Activated CD8-positive, alpha-beta T cell treated with anti-CD3 and anti-CD28 coated beads, Interleukin-2, amount 10 ng/mL, durations not matched to agents 7 days and 5 days (primary cell): ENCODE results near the gene ZNF761. TPM values are rescaled to one million over a fixed set of nuclear protein-coding genes. Genes with fewer than 3 reads are reported as not detected.
"Not testable (repeated sequence)": the region's sequence is repeated elsewhere in the genome, so short reads cannot be mapped to it uniquely, and the experiment has no call there.

ENCODE experiments used
- ATAC-seq: fragments of 150-1000 bp; cut with Tn5 transposase; one replicate; pipeline ENCODE4 v1.10.0; 2021; ENCODE audit warnings: moderate library complexity
- CTCF ChIA-PET: fragments of 350-600 bp; sonication (Branson Sonifier 250); formaldehyde crosslinking; loops from one replicate; lab custom pipeline; 2021; ENCODE audit warnings: antibody characterized with exemption; lab: Charles Lee
- POLR2A ChIA-PET: fragments of 350-600 bp; sonication (Branson Sonifier 250); formaldehyde crosslinking; loops from one replicate; lab custom pipeline; 2021; ENCODE audit warnings: antibody characterized with exemption; lab: Charles Lee
- DNase-seq: peaks from one replicate; pipeline ENCODE4 v3.0.0-alpha.2; 2020
- H3K27ac Mint-ChIP-seq: one replicate; pipeline ENCODE4 v1.8.0; 2021; ENCODE audit warnings: mild to moderate bottlenecking, mixed read lengths
- H3K27me3 Mint-ChIP-seq: one replicate; pipeline ENCODE4 v1.8.0; 2021; ENCODE audit warnings: low read depth, mixed read lengths
- H3K36me3 Mint-ChIP-seq: one replicate; pipeline ENCODE4 v1.8.0; 2021; ENCODE audit warnings: low read depth, mixed read lengths
- H3K4me1 Mint-ChIP-seq: one replicate; pipeline ENCODE4 v1.8.0; 2021; ENCODE audit warnings: low read depth, mixed read lengths
- H3K4me3 Mint-ChIP-seq: one replicate; pipeline ENCODE4 v1.8.0; 2021; ENCODE audit warnings: mild to moderate bottlenecking, mixed read lengths
- H3K9me3 Mint-ChIP-seq: one replicate; pipeline ENCODE4 v1.8.0; 2022; ENCODE audit warnings: mixed read lengths; ENCODE audit not compliant: insufficient read depth
- total RNA-seq, 2 experiments: library from RNA; stranded (reverse); gene quantifications; one replicate each; pipeline ENCODE4 v1.2.3, GENCODE V29; 2021

The ZNF761 gene
- total RNA-seq = 10 to 100 TPM; 13.8 to 14.8 TPM

- CTCF ChIA-PET = interaction anchor here (0.6 to 1.2 kb wide), 2 partner anchors 236 to 357 kb away, joined by 3 read pairs; no protein-coding TSS in a partner anchor
- POLR2A ChIA-PET = interaction anchor here (0.5 to 1.4 kb wide), 5 partner anchors 36 to 1935 kb away, joined by 3 to 5 read pairs (median 3); partner anchors contain the start of gene ZNF765
Observed at GRCh38 chr19:53431399-53432087, at the start of gene ZNF761. TSS of gene ZNF761 (plus strand) at chr19:53431984. CDS start at chr19:53447269, 15,285 bp downstream.

GRCh38 chr19:53388168-53388567 is 43.6 kb upstream of the ZNF761 start:
- H3K27ac Mint-ChIP-seq = no peak overlapping the region
- POLR2A ChIA-PET = no interaction called here
- no peaks in the 10 kb centered on the region for H3K4me1 Mint-ChIP-seq
- no peak overlapping the region for H3K4me3 Mint-ChIP-seq
- peaks cover 55% of the 10 kb centered on the region for H3K36me3 Mint-ChIP-seq
- ATAC-seq = no peak
- peaks cover 48% of the 10 kb centered on the region for H3K9me3 Mint-ChIP-seq
- H3K27me3 Mint-ChIP-seq = no peaks in the 10 kb centered on the region
- CTCF ChIA-PET = no interaction called here
- no peak for DNase-seq

More at GRCh38 chr19:53431399-53432087, at the start of gene ZNF761:
- H3K9me3 Mint-ChIP-seq = peaks cover 24% of the 10 kb centered on the region
- H3K4me1 Mint-ChIP-seq = peaks cover 25% of the 10 kb centered on the region
- peaks cover 41% of the 10 kb centered on the region for H3K36me3 Mint-ChIP-seq
- H3K27ac Mint-ChIP-seq = peak within 1 kb of the TSS; percentile 92
- peak within 1 kb of the TSS; percentile 90 for H3K4me3 Mint-ChIP-seq
- ATAC-seq (peak; percentile 99), DNase-seq (peak; percentile 97)
- H3K27me3 Mint-ChIP-seq = no peaks in the 10 kb centered on the region

DNA sequence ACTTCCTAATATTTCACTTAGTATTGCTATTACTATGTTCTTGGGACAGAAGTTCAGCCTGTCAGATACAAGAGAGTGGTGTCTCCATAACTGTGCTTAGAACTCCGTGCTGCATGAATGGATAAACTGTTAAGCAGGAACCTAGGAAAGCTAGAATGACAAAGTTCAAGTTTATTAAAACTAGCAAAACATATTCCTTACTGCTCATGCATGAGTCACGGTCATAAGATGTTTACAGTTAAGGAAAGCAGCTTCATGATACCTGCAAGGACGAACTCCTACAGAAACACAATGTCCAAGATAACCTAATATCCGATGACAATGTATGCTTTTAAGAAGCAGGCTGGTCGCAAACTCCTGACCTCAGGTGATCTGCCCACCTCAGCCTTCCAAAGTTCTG is 42.9 kb upstream of the ZNF761 start:
- ChIA-PET CTCF (interaction anchor here (0.8 to 1.1 kb wide), 2 partner anchors 9 to 35 kb away, joined by 3 read pairs; no protein-coding TSS in a partner anchor), POLR2A (no interaction called here)
- Mint-ChIP-seq H3K4me1 (no peaks in the 10 kb centered on the region), H3K27me3 (no peaks in the 10 kb centered on the region), H3K36me3 (peaks cover 50% of the 10 kb centered on the region), H3K9me3 (peaks cover 50% of the 10 kb centered on the region), H3K27ac (no peak overlapping the region), H3K4me3 (no peak overlapping the region)
- DNase-seq (no peak), ATAC-seq (no peak)

DNA sequence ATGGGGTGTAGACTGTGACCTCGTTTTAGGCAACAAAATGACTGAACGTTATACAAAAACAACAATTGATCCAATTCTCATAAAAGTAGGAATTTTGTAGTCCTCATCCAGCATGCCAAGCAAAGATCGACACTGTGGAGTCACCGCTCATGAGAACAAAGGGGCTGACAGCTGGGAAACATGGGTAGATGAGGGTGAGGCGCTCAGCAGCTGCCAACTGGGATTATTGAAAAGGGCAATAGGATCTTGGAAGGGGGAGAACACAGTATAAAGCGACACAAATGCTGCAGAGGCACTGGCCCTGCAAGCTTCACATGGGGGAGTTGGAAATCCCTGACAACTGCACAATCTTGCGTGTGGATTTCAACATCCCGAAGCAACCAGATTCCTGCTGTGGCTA is 42.2 kb upstream of the ZNF761 start:
- ATAC-seq = no peak
- H3K9me3 Mint-ChIP-seq = peaks cover 46% of the 10 kb centered on the region
- no peak for DNase-seq
- peaks cover 1% of the 10 kb centered on the region for H3K4me1 Mint-ChIP-seq
- H3K36me3 Mint-ChIP-seq = peaks cover 47% of the 10 kb centered on the region
- H3K4me3 Mint-ChIP-seq = no peak overlapping the region
- no peak overlapping the region for H3K27ac Mint-ChIP-seq
- ChIA-PET POLR2A (no interaction called here), CTCF (interaction anchor here (0.8 to 1.1 kb wide), 2 partner anchors 10 to 35 kb away, joined by 3 read pairs; no protein-coding TSS in a partner anchor)
- no peaks in the 10 kb centered on the region for H3K27me3 Mint-ChIP-seq

- Mint-ChIP-seq H3K9me3 (peaks cover 42% of the 10 kb centered on the region), H3K4me3 (no peak overlapping the region), H3K4me1 (peaks cover 5% of the 10 kb centered on the region), H3K27me3 (no peaks in the 10 kb centered on the region), H3K27ac (no peak overlapping the region), H3K36me3 (peaks cover 43% of the 10 kb centered on the region)
- ChIA-PET CTCF (no interaction called here), POLR2A (no interaction called here)
- DNase-seq (no peak), ATAC-seq (no peak)
Observed at GRCh38 chr19:53389978-53390377, 41.8 kb upstream of the ZNF761 start.

DNA sequence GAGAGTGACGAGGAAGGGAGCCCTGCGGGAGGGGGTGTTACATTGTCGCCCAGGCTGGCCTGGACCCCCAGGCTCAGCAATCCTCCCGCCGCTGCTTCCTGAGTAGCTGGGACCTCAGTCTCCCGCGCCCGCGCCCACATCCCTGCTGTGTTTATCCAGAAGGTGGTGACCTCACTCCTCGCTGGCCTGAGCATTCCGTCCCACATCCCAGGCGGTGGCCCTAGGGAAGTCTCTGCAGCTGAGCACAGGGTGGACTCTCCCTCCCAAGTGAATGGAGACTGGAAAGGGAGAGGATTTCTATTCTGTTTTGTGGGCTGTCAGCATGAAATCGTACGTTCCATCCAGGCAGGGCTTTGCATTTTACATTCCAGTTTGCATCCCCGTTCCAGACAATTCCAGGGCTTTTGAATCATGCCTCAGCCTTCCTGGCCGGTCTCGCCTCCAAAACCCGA is 37.2 kb upstream of the ZNF761 start:
- no peaks in the 10 kb centered on the region for H3K27me3 Mint-ChIP-seq
- H3K4me3 Mint-ChIP-seq = peak overlapping the region; percentile 96
- peaks cover 47% of the 10 kb centered on the region for H3K36me3 Mint-ChIP-seq
- peaks cover 16% of the 10 kb centered on the region for H3K9me3 Mint-ChIP-seq
- ChIA-PET CTCF (no interaction called here), POLR2A (interaction anchor here (0.6 to 1.3 kb wide), 7 partner anchors 22 to 934 kb away, joined by 3 to 5 read pairs (median 3); partner anchors contain the start of gene ZNF761)
- H3K4me1 Mint-ChIP-seq = peaks cover 20% of the 10 kb centered on the region
- H3K27ac Mint-ChIP-seq = peak overlapping the region; percentile 91
- DNase-seq (peak; percentile 19), ATAC-seq (no peak)

- H3K9me3 Mint-ChIP-seq = peaks cover 16% of the 10 kb centered on the region
- no peaks in the 10 kb centered on the region for H3K27me3 Mint-ChIP-seq
- peak; percentile 97 for DNase-seq
- peaks cover 20% of the 10 kb centered on the region for H3K4me1 Mint-ChIP-seq
- ChIA-PET CTCF (no interaction called here), POLR2A (interaction anchor here (0.6 to 1.3 kb wide), 7 partner anchors 23 to 934 kb away, joined by 3 to 5 read pairs (median 3); partner anchors contain the start of gene ZNF761)
- peak within 1 kb of the TSS; percentile 96 for H3K4me3 Mint-ChIP-seq
- peak; percentile 99 for ATAC-seq
- peaks cover 49% of the 10 kb centered on the region for H3K36me3 Mint-ChIP-seq
- peak within 1 kb of the TSS; percentile 91 for H3K27ac Mint-ChIP-seq
Observed at GRCh38 chr19:53394974-53395839, 36.6 kb upstream of the ZNF761 start, which contains the start of gene ZNF765. TSS of gene ZNF765 (plus strand) at chr19:53395149. CDS start at chr19:53398016, 2,867 bp downstream.

- Mint-ChIP-seq H3K27ac (peak overlapping the region; percentile 91), H3K4me1 (peaks cover 20% of the 10 kb centered on the region), H3K4me3 (peak overlapping the region; percentile 96), H3K36me3 (peaks cover 48% of the 10 kb centered on the region), H3K9me3 (peaks cover 17% of the 10 kb centered on the region)
- ATAC-seq, H3K27me3 Mint-ChIP-seq, DNase-seq, CTCF ChIA-PET: not testable (repeated sequence)
- POLR2A ChIA-PET = interaction anchor here (1.3 kb wide), 2 partner anchors 35 to 159 kb away, joined by 3 to 5 read pairs; partner anchors contain the start of gene ZNF761
Observed at GRCh38 chr19:53395840-53396524, 35.8 kb upstream of the ZNF761 start.

DNA sequence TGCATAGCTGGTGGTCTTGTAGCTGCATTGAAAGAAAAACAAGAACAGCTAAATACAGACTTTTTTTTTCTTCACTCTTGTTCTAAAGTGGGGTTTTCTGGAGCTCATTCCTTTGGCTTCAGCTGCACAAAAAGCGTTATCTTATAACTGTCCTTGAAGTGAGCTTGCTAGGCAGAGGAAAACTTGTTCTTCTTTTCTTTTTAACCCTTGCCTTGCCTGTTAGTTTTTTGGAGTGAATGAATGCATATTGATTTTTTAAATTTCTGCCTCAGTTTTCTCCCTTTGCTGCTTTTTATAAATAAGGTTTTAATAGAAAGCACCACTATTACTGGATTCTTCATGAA is 35.3 kb upstream of the ZNF761 start:
- CTCF ChIA-PET = no interaction called here
- POLR2A ChIA-PET = no interaction called here
- Mint-ChIP-seq H3K27me3 (no peaks in the 10 kb centered on the region), H3K27ac (no peak overlapping the region), H3K36me3 (peaks cover 50% of the 10 kb centered on the region), H3K9me3 (peaks cover 18% of the 10 kb centered on the region), H3K4me3 (peak overlapping the region; percentile 96), H3K4me1 (peaks cover 20% of the 10 kb centered on the region)
- ATAC-seq (no peak), DNase-seq (no peak)

- Mint-ChIP-seq H3K9me3 (peaks cover 20% of the 10 kb centered on the region), H3K36me3 (peaks cover 64% of the 10 kb centered on the region), H3K4me1 (peaks cover 20% of the 10 kb centered on the region)
- POLR2A ChIA-PET, H3K27ac Mint-ChIP-seq, H3K4me3 Mint-ChIP-seq, ATAC-seq, H3K27me3 Mint-ChIP-seq, DNase-seq, CTCF ChIA-PET: not testable (repeated sequence)
Observed at GRCh38 chr19:53397918-53398317, 33.9 kb upstream of the ZNF761 start.
